ENCODE measurements around the gene LYPD6. TPM values are rescaled to one million over a fixed set of nuclear protein-coding genes. Genes with fewer than 3 reads are reported as not detected.

LYPD6 gene
- total RNA-seq, 1 donor from 2014 or later = 2.1 TPM

GRCh38 chr2:149307014-149307413 lies 23.4 kb upstream of the LYPD6 start:
- H3K4me3 Mint-ChIP-seq (ENCODE audit: unreplicated experiment) = no peak overlapping the region
- no peak for TF ChIP-seq CTCF (IDR thresholded peaks at IDR 0.05)
- DNase-seq (ENCODE audit: extremely low spot score, unreplicated experiment) = no peak
- no peaks in the 10 kb centered on the region for H3K36me3 Mint-ChIP-seq (ENCODE audit: unreplicated experiment)
- peaks cover 5% of the 10 kb centered on the region for H3K27me3 Mint-ChIP-seq (ENCODE audit: unreplicated experiment)
- H3K4me1 Mint-ChIP-seq (ENCODE audit: unreplicated experiment) = peaks cover 1% of the 10 kb centered on the region
- no peak overlapping the region for H3K27ac Mint-ChIP-seq (ENCODE audit: unreplicated experiment)
- H3K9me3 Mint-ChIP-seq (ENCODE audit: unreplicated experiment) = no peaks in the 10 kb centered on the region

- no peak for TF ChIP-seq CTCF (IDR thresholded peaks at IDR 0.05)
- peaks cover 14% of the 10 kb centered on the region for H3K27me3 Mint-ChIP-seq (ENCODE audit: unreplicated experiment)
- no peaks in the 10 kb centered on the region for H3K36me3 Mint-ChIP-seq (ENCODE audit: unreplicated experiment)
- DNase-seq (ENCODE audit: extremely low spot score, unreplicated experiment) = no peak
- H3K9me3 Mint-ChIP-seq (ENCODE audit: unreplicated experiment) = no peaks in the 10 kb centered on the region
- H3K4me1 Mint-ChIP-seq (ENCODE audit: unreplicated experiment) = peaks cover 12% of the 10 kb centered on the region
- no peak overlapping the region for H3K4me3 Mint-ChIP-seq (ENCODE audit: unreplicated experiment)
- H3K27ac Mint-ChIP-seq (ENCODE audit: unreplicated experiment) = no peak overlapping the region
Observed at GRCh38 chr2:149310349-149310748, 20.0 kb upstream of the LYPD6 start.

- H3K4me1 Mint-ChIP-seq (ENCODE audit: unreplicated experiment) = peaks cover 12% of the 10 kb centered on the region
- H3K27me3 Mint-ChIP-seq (ENCODE audit: unreplicated experiment) = peaks cover 10% of the 10 kb centered on the region
- TF ChIP-seq CTCF (IDR thresholded peaks at IDR 0.05) = no peak
- no peak for DNase-seq (ENCODE audit: extremely low spot score, unreplicated experiment)
- no peak overlapping the region for H3K4me3 Mint-ChIP-seq (ENCODE audit: unreplicated experiment)
- H3K27ac Mint-ChIP-seq (ENCODE audit: unreplicated experiment) = no peak overlapping the region
- no peaks in the 10 kb centered on the region for H3K9me3 Mint-ChIP-seq (ENCODE audit: unreplicated experiment)
- no peaks in the 10 kb centered on the region for H3K36me3 Mint-ChIP-seq (ENCODE audit: unreplicated experiment)
Observed at GRCh38 chr2:149312039-149312438, 18.3 kb upstream of the LYPD6 start.

GRCh38 chr2:149313512-149313972 lies 16.8 kb upstream of the LYPD6 start:
- Mint-ChIP-seq H3K36me3 (ENCODE audit: unreplicated experiment) (no peaks in the 10 kb centered on the region), H3K9me3 (ENCODE audit: unreplicated experiment) (no peaks in the 10 kb centered on the region), H3K4me1 (ENCODE audit: unreplicated experiment) (peaks cover 12% of the 10 kb centered on the region), H3K4me3 (ENCODE audit: unreplicated experiment) (no peak overlapping the region), H3K27me3 (ENCODE audit: unreplicated experiment) (peaks cover 9% of the 10 kb centered on the region), H3K27ac (ENCODE audit: unreplicated experiment) (peak overlapping the region; percentile 3)
- TF ChIP-seq CTCF (IDR thresholded peaks at IDR 0.05) = peak; percentile 83
- no peak for DNase-seq (ENCODE audit: extremely low spot score, unreplicated experiment)

GRCh38 chr2:149314687-149315086 lies 15.7 kb upstream of the LYPD6 start:
- no peak for TF ChIP-seq CTCF (IDR thresholded peaks at IDR 0.05)
- no peak for DNase-seq (ENCODE audit: extremely low spot score, unreplicated experiment)
- Mint-ChIP-seq H3K4me3 (ENCODE audit: unreplicated experiment) (no peak overlapping the region), H3K9me3 (ENCODE audit: unreplicated experiment) (no peaks in the 10 kb centered on the region), H3K27ac (ENCODE audit: unreplicated experiment) (no peak overlapping the region), H3K4me1 (ENCODE audit: unreplicated experiment) (peaks cover 12% of the 10 kb centered on the region), H3K36me3 (ENCODE audit: unreplicated experiment) (no peaks in the 10 kb centered on the region), H3K27me3 (ENCODE audit: unreplicated experiment) (peaks cover 9% of the 10 kb centered on the region)

Measured in osteocyte (in vitro differentiated cells).